H1 (cell line): ENCODE data around the gene PLA2G15. TPM values are rescaled to one million over a fixed set of nuclear protein-coding genes. Genes with fewer than 3 reads are reported as not detected.

Experiments used
- CTCF ChIA-PET: fragments of 300-600 bp; sonication (Branson Sonifier 250); formaldehyde crosslinking; loops from one replicate; lab custom pipeline; 2021; ENCODE audit not compliant: partially characterized antibody; lab: Charles Lee
- POLR2A ChIA-PET: fragments of 300-600 bp; sonication (Branson Sonifier 250); formaldehyde crosslinking; loops from one replicate; lab custom pipeline; 2021; ENCODE audit warnings: inconsistent platforms; ENCODE audit not compliant: partially characterized antibody; lab: Charles Lee
- DNase-seq, 2 experiments: peaks; one replicate each; pipeline versions ENCODE4 v3.0.0 to v3.0.0-alpha.2; 2010 to 2022; ENCODE audit warnings: low spot score in 2 of 2, low read depth in 1 of 2, mixed read lengths in 1 of 2
- FAIRE-seq: peaks from 2 replicates; lab custom pipeline; 2011; peaks lifted over from hg19 to GRCh38; lab: Jason Lieb, UNC
- H2AFZ ChIP-seq: 2 replicates; pipeline ENCODE4 v1.8.1; 2012; ENCODE audit warnings: low read length, inconsistent platforms
- H2AK5ac ChIP-seq: 2 replicates; pipeline ENCODE4 v1.6.1; 2013; ENCODE audit warnings: low read depth, low read length
- H2BK120ac ChIP-seq: replicated peaks from 2 replicates; pipeline ENCODE3; 2013; ENCODE audit warnings: low read depth, low read length, inconsistent platforms
- H2BK12ac ChIP-seq: 2 replicates; pipeline ENCODE4 v1.6.1; 2013; ENCODE audit warnings: low read depth, low read length
- H2BK15ac ChIP-seq: 2 replicates; pipeline ENCODE4 v1.6.1; 2013; ENCODE audit warnings: low read length
- H2BK20ac ChIP-seq: 2 replicates; pipeline ENCODE4 v1.6.1; 2013; ENCODE audit warnings: low read length
- H2BK5ac ChIP-seq: 2 replicates; pipeline ENCODE4 v1.6.1; 2013; ENCODE audit warnings: low read depth, low read length
- H3K14ac ChIP-seq: 2 replicates; pipeline ENCODE4 v1.6.1; 2013; ENCODE audit warnings: inconsistent platforms; ENCODE audit not compliant: insufficient read length
- H3K18ac ChIP-seq: 2 replicates; pipeline ENCODE4 v1.6.1; 2013; ENCODE audit warnings: low read length; ENCODE audit errors: extremely low read depth
- H3K23ac ChIP-seq: 2 replicates; pipeline ENCODE4 v1.6.1; 2013; ENCODE audit warnings: inconsistent platforms; ENCODE audit not compliant: insufficient read length
- H3K23me2 ChIP-seq: 2 replicates; pipeline ENCODE4 v1.6.1; 2013; ENCODE audit warnings: low read depth, low read length
- H3K27ac ChIP-seq: 2 replicates; pipeline ENCODE4 v1.6.1; 2011; ENCODE audit warnings: low read depth, low read length, inconsistent platforms
- H3K27me3 ChIP-seq, 4 experiments: replicated peaks in 1 of 4; 1 replicate in 1 of 4; 2 replicates in 3 of 4; pipeline versions ENCODE4 v1.6.1 to v1.8.1; 2011 to 2013; ENCODE audit warnings: low read length in 3 of 4, mild to moderate bottlenecking in 3 of 4, inconsistent platforms in 2 of 4, mixed read lengths in 2 of 4, moderate library complexity in 1 of 4; ENCODE audit not compliant: control insufficient read depth in 3 of 4, insufficient read depth in 3 of 4; ENCODE audit errors: extremely low read depth in 1 of 4
- H3K36me3 ChIP-seq, 4 experiments: 2 replicates each; pipeline versions ENCODE4 v1.6.1 to v1.8.1; 2011 to 2013; ENCODE audit warnings: mild to moderate bottlenecking in 4 of 4, low read length in 3 of 4, moderate library complexity in 2 of 4, control low read depth in 1 of 4, inconsistent platforms in 1 of 4; ENCODE audit not compliant: insufficient read depth in 4 of 4, control insufficient read depth in 2 of 4
- H3K4ac ChIP-seq: replicated peaks from 2 replicates; pipeline ENCODE3; 2013; ENCODE audit warnings: low read length, low read depth, mixed read lengths, inconsistent platforms; ENCODE audit not compliant: insufficient read length
- H3K4me1 ChIP-seq, 4 experiments: replicated peaks in 1 of 4; 1 replicate in 1 of 4; 2 replicates in 3 of 4; pipeline versions ENCODE4 v1.6.1 to v1.8.1; 2011 to 2013; ENCODE audit warnings: low read length in 3 of 4, inconsistent platforms in 2 of 4, mixed read lengths in 1 of 4; ENCODE audit not compliant: insufficient read depth in 4 of 4, control insufficient read depth in 3 of 4
- H3K4me2 ChIP-seq, 2 experiments: 2 replicates each; pipeline versions ENCODE4 v1.6.1 to v1.8.1; 2011 to 2013; ENCODE audit warnings: low read depth in 2 of 2, low read length in 2 of 2, control low read depth in 1 of 2, inconsistent platforms in 1 of 2, mild to moderate bottlenecking in 1 of 2; ENCODE audit not compliant: insufficient read depth in 1 of 2
- H3K4me3 ChIP-seq, 4 experiments: fragments of 200-600, 300-600 bp in 1 of 4; sonication (generic), shearing (Covaris generic), sonication (Bioruptor Twin) in 1 of 4; 2 replicates each; pipeline versions ENCODE4 v1.5.1 to v1.8.1; 2011 to 2016; ENCODE audit warnings: low read length in 4 of 4, low read depth in 3 of 4, control low read depth in 2 of 4, inconsistent platforms in 2 of 4, mild to moderate bottlenecking in 2 of 4, mixed read lengths in 1 of 4, moderate library complexity in 1 of 4; ENCODE audit not compliant: insufficient read depth in 2 of 4; ENCODE audit errors: extremely low read depth in 1 of 4
- H3K56ac ChIP-seq: replicated peaks from 2 replicates; pipeline ENCODE3; 2013; ENCODE audit warnings: low read depth, mild to moderate bottlenecking, mixed read lengths, low read length, inconsistent platforms; ENCODE audit not compliant: insufficient read length
- H3K79me1 ChIP-seq: 2 replicates; pipeline ENCODE4 v1.6.1; 2013; ENCODE audit warnings: low read depth, low read length, control low read depth
- H3K79me2 ChIP-seq, 2 experiments: 2 replicates each; pipeline versions ENCODE4 v1.6.1 to v1.8.1; 2012 to 2013; ENCODE audit warnings: low read length in 2 of 2, mild to moderate bottlenecking in 2 of 2, inconsistent platforms in 1 of 2; ENCODE audit not compliant: insufficient read depth in 2 of 2, control insufficient read depth in 1 of 2
- H3K9ac ChIP-seq, 4 experiments: replicated peaks in 1 of 4; 1 replicate in 1 of 4; 2 replicates in 3 of 4; pipeline versions ENCODE4 v1.6.1 to v1.8.1; 2011 to 2013; ENCODE audit warnings: low read depth in 3 of 4, low read length in 3 of 4, control low read depth in 2 of 4, mild to moderate bottlenecking in 2 of 4, moderate library complexity in 2 of 4, inconsistent platforms in 1 of 4; ENCODE audit errors: extremely low read depth in 1 of 4
- H3K9me3 ChIP-seq, 2 experiments: 2 replicates each; pipeline versions ENCODE4 v1.6.1 to v1.8.1; 2012 to 2013; ENCODE audit warnings: mild to moderate bottlenecking in 2 of 2, moderate library complexity in 2 of 2, control low read depth in 1 of 2, inconsistent platforms in 1 of 2, low read depth in 1 of 2, low read length in 1 of 2, mixed read lengths in 1 of 2; ENCODE audit not compliant: insufficient read depth in 2 of 2
- H4K20me1 ChIP-seq, 2 experiments: replicated peaks in 1 of 2; 2 replicates each; pipeline versions ENCODE3 to v1.8.1; 2011 to 2013; ENCODE audit warnings: inconsistent platforms in 2 of 2, low read length in 2 of 2, mild to moderate bottlenecking in 1 of 2; ENCODE audit not compliant: insufficient read depth in 2 of 2, control insufficient read depth in 1 of 2
- H4K5ac ChIP-seq: 2 replicates; pipeline ENCODE4 v1.6.1; 2013; ENCODE audit warnings: low read length, low read depth, mixed read lengths, inconsistent platforms; ENCODE audit not compliant: insufficient read length
- H4K8ac ChIP-seq: 2 replicates; pipeline ENCODE4 v1.8.0; 2013; ENCODE audit warnings: mild to moderate bottlenecking, moderate library complexity, low read length, inconsistent platforms; ENCODE audit not compliant: insufficient read depth; ENCODE audit errors: extremely low read depth
- H4K91ac ChIP-seq: replicated peaks from 2 replicates; pipeline ENCODE3; 2013; ENCODE audit warnings: low read length, mixed read lengths, inconsistent platforms; ENCODE audit not compliant: insufficient read length
- ASH2L ChIP-seq: fragments of 200-600, 300-600 bp; sonication (generic); IDR thresholded peaks from one replicate; pipeline ENCODE4 v1.7.1; 2017; ENCODE audit warnings: low read length
- BRCA1 ChIP-seq: IDR thresholded peaks from 2 replicates; pipeline ENCODE4 v1.6.1; 2012; ENCODE audit warnings: low read depth, low read length, improper control_type of control experiment
- JUND ChIP-seq: IDR thresholded peaks from 2 replicates; pipeline ENCODE4 v1.6.1; 2011; ENCODE audit warnings: mild to moderate bottlenecking, improper control_type of control experiment, low read length
- MAX ChIP-seq: IDR thresholded peaks from 2 replicates; pipeline ENCODE4 v1.6.1; 2012; ENCODE audit warnings: inconsistent platforms
- SIRT6 ChIP-seq: IDR thresholded peaks from one replicate; pipeline ENCODE4 v1.7.1; 2012; ENCODE audit warnings: low read length, inconsistent platforms
- WGBS, 2 experiments: shearing (Covaris generic) in 1 of 2; methylation state at CpG; one replicate each; pipeline versions ENCODE4 v1.1.6 to v1.1.7; 2013 to 2015; ENCODE audit warnings: low lambda C conversion rate in 2 of 2, mixed read lengths in 2 of 2, inconsistent platforms in 1 of 2, low coverage in 1 of 2, missing lambda C conversion rate in 1 of 2; ENCODE audit not compliant: insufficient replicate concordance in 2 of 2, insufficient coverage in 1 of 2, insufficient read length in 1 of 2; ENCODE audit errors: extremely low coverage in 1 of 2, missing lambda C conversion rate in 1 of 2; 5-methylcytosine and 5-hydroxymethylcytosine counted together
- polyA plus RNA-seq, 7 experiments: library from polyadenylated mRNA; depleted of rRNA in 3 of 7; stranded (reverse) in 5 of 7; unstranded in 2 of 7; fragments of >200 nt in 5 of 7; fragments of 200-250 nt in 2 of 7; gene quantifications; 1 replicate in 5 of 7; 2 replicates in 1 of 7; 4 replicates in 1 of 7; pipeline versions ENCODE4 v1.2.1 to v1.2.3, GENCODE V29; 2011 to 2013; ENCODE audit warnings: missing spikeins in 2 of 7, mixed read lengths in 2 of 7
- total RNA-seq: library from RNA; stranded (reverse); fragmentation: NEBNext Ultra II Directional; extraction: Animal tissue kit (Norgen Biotek cat#: 25700); gene quantifications from 2 replicates; pipeline ENCODE4 v1.2.1, GENCODE V29; 2021

PLA2G15 gene
- total and polyA plus RNA-seq, 2 of the 8 experiments (the other 6 are each of a cell fraction or from before 2014, with no cell fraction given): 11.2 to 12.0 TPM

DNA sequence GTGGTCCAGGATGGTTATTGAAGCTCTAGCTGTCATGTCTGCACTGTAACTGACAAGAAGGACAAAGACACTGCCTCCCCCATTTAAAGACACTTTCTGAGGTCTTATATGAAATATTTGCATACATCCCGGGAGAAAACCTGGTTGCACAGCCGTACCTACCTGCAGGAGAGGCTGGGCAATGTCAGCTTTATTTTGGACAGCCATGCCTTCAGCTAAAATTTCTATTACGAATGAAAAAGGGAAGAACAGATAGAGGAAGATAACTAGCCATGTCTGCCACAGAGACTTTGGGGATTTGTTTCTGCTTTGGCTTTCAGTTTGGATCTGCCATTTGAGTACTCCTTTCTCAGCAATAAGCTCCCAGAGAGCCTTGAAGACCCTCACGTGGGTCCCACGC is 38.2 kb downstream of the PLA2G15 start:
- H3K4me3 ChIP-seq: no peak overlapping the region
- no peak overlapping the region for H3K9ac ChIP-seq
- H4K20me1 ChIP-seq: peaks cover 2 to 13% of the 10 kb centered on the region in 2 experiments
- no peak overlapping the region for H3K56ac ChIP-seq
- FAIRE-seq (no peak), DNase-seq (no peak)
- H3K79me2 ChIP-seq: no peaks in the 10 kb centered on the region
- H3K14ac ChIP-seq: no peak overlapping the region
- no peak overlapping the region for H2BK5ac ChIP-seq
- no peaks in the 10 kb centered on the region for H3K9me3 ChIP-seq
- H2AFZ ChIP-seq: no peak overlapping the region
- H3K23ac ChIP-seq: no peak overlapping the region
- H2BK20ac ChIP-seq: no peak overlapping the region
- H3K4me1 ChIP-seq: no peaks in the 10 kb centered on the region
- H3K4ac ChIP-seq: no peak overlapping the region
- 0 out of 2 replicates have a peak, but pooled peaks cover 3% of the 10 kb centered on the region for H3K79me1 ChIP-seq
- H3K27me3 ChIP-seq: no peaks in the 10 kb centered on the region
- ChIA-PET POLR2A (interaction anchor here (0.8 to 4.9 kb wide), 5 partner anchors 8 to 46 kb away, joined by 3 to 19 read pairs (median 5); partner anchors contain the start of genes PRMT7, SLC7A6 and SLC7A6OS), CTCF (interaction anchor here (0.9 to 20.4 kb wide), 7 partner anchors 11 to 190 kb away, joined by 3 to 233 read pairs (median 3); partner anchors contain the start of gene SLC7A6)
- no peak overlapping the region for H2BK12ac ChIP-seq
- H2AK5ac ChIP-seq: no peak overlapping the region
- peaks cover 0 to 3% (median 0%) of the 10 kb centered on the region in 4 experiments; a peak in 2 of 8 replicates for H3K36me3 ChIP-seq
- WGBS, 2 experiments: 70% methylated on average over 5 of the region's 5 CpGs; no CpG with 5 or more reads in 1 of the 2 experiments
- no peak overlapping the region for H2BK15ac ChIP-seq
- no peaks in the 10 kb centered on the region for H3K23me2 ChIP-seq
- no peak overlapping the region for H3K27ac ChIP-seq
- no peak overlapping the region for H3K4me2 ChIP-seq
- no peak overlapping the region for H4K5ac ChIP-seq
- H2BK120ac ChIP-seq: no peak overlapping the region
- H3K18ac ChIP-seq: no peak overlapping the region
- TF ChIP-seq BRCA1 (no peak), JUND (no peak), SIRT6 (no peak), ASH2L (no peak), MAX (no peak)
- H4K91ac ChIP-seq: no peak overlapping the region
- no peak overlapping the region for H4K8ac ChIP-seq
